Testis (tissue), 3 donors: ENCODE measurements around the gene SLC25A17. TPM values are rescaled to one million over a fixed set of nuclear protein-coding genes. Genes with fewer than 3 reads are reported as not detected.

Source experiments
- DNase-seq: peaks from one replicate; pipeline ENCODE4 v3.0.0-alpha.2; 2019
- H3K27ac ChIP-seq, 2 donors: fragments of 200-600 bp; sonication (generic); one replicate each; pipeline ENCODE4 v1.5.1; 2019
- H3K27me3 ChIP-seq: fragments of 200-600 bp; sonication (generic); one replicate; pipeline ENCODE4 v1.5.1; 2019
- H3K36me3 ChIP-seq: fragments of 200-600 bp; sonication (generic); one replicate; pipeline ENCODE4 v1.5.1; 2017; ENCODE audit warnings: low read depth; ENCODE audit errors: missing control alignments
- H3K4me1 ChIP-seq: fragments of 200-600 bp; sonication (generic); one replicate; pipeline ENCODE4 v1.5.1; 2019
- H3K4me3 ChIP-seq, 2 donors: fragments of 200-600 bp; sonication (generic); one replicate each; pipeline ENCODE4 v1.5.1; 2017 to 2019
- H3K9me3 ChIP-seq: fragments of 200-600 bp; sonication (generic); one replicate; pipeline ENCODE4 v1.5.1; 2017
- CTCF ChIP-seq, 3 experiments: fragments of 450-650 bp in 2 of 3; fragments of 200-600 bp in 1 of 3; sonication (generic) in 1 of 3; IDR thresholded peaks; one replicate each; pipeline ENCODE4 v1.5.1; 2016 to 2019; ENCODE audit warnings: antibody characterized with exemption in 3 of 3, mild to moderate bottlenecking in 2 of 3, moderate library complexity in 1 of 3
- POLR2A ChIP-seq: fragments of 450-650 bp; IDR thresholded peaks from one replicate; pipeline ENCODE4 v1.6.1; 2017; ENCODE audit warnings: antibody characterized with exemption, mild to moderate bottlenecking, moderate library complexity
- WGBS, 2 donors: methylation state at CpG; one replicate each; pipeline ENCODE4 v1.1.5; 2018; 5-methylcytosine and 5-hydroxymethylcytosine counted together
- intact Hi-C: fragments of 100-400 bp; cut with DNase I; formaldehyde crosslinking; loops from one replicate; pipeline ENCODE4 v1.15.1; 2023; ENCODE audit warnings: low total_unique reads
- polyA plus RNA-seq: library from polyadenylated mRNA; stranded (reverse); fragments of 350-450 nt; fragmentation: Illumina TruSeq; extraction: RNeasy Lipid Tissue Mini Kit (QIAGEN cat#74804); gene quantifications from one replicate; pipeline ENCODE4 v1.2.3, GENCODE V29; 2014; ENCODE audit warnings: low read depth, low replicate concordance; ENCODE audit not compliant: insufficient read depth
- total RNA-seq, 2 donors: library from RNA; depleted of rRNA; stranded (reverse); fragments of >200 nt; gene quantifications; one replicate each; pipeline ENCODE4 v1.2.3, GENCODE V29; 2016

The SLC25A17 gene
- total and polyA plus RNA-seq, 3 donors from 2014 or later = 33.8 to 42.8 (median 36.1) TPM

- no peak for TF ChIP-seq POLR2A
- no peak for TF ChIP-seq CTCF (IDR thresholded peaks at IDR 0.05)
- peak overlapping the region; percentile 94 to 100 for H3K4me3 ChIP-seq
- peaks cover 39% of the 10 kb centered on the region for H3K4me1 ChIP-seq
- H3K27ac ChIP-seq = peak overlapping the region; percentile 99 to 100
- H3K36me3 ChIP-seq = no peaks in the 10 kb centered on the region
- WGBS, 2 donors = 2 to 4% methylated on average over 11 to 18 of the region's 18 CpGs
- DNase-seq = no peak
- no peaks in the 10 kb centered on the region for H3K27me3 ChIP-seq
- no peaks in the 10 kb centered on the region for H3K9me3 ChIP-seq
- intact Hi-C loops = no loop called here
Measured at GRCh38 chr22:40857309-40857855, 38.2 kb upstream of the SLC25A17 start.

- Histone ChIP-seq H3K27ac (peak within 1 kb of the TSS; percentile 99 to 100), H3K9me3 (no peaks in the 10 kb centered on the region), H3K27me3 (no peaks in the 10 kb centered on the region), H3K36me3 (no peaks in the 10 kb centered on the region), H3K4me1 (peaks cover 44% of the 10 kb centered on the region), H3K4me3 (peak within 1 kb of the TSS; percentile 94 to 100)
- peak; percentile 98 for DNase-seq
- TF ChIP-seq POLR2A (peak; percentile 77), CTCF (IDR thresholded peaks at IDR 0.05) (peak in 1 of 3 experiments; percentile 26)
- intact Hi-C loops = no loop called here
- 0 to 1% methylated on average over 13 to 63 of the region's 63 CpGs for WGBS, 2 donors
Measured at GRCh38 chr22:40856513-40857308, 37.6 kb upstream of the SLC25A17 start, which contains the start of the genes ST13 and XPNPEP3. Gene ST13 (minus strand): TSS chr22:40856639. CDS start chr22:40856540, 99 bp downstream. Gene XPNPEP3 (plus strand): TSS chr22:40857148. CDS start chr22:40857182, 34 bp downstream.

GRCh38 chr22:40855979-40856512 is 36.9 kb upstream of the SLC25A17 start:
- Histone ChIP-seq H3K4me3 (peak overlapping the region; percentile 94 to 100), H3K4me1 (peaks cover 44% of the 10 kb centered on the region), H3K9me3 (no peaks in the 10 kb centered on the region), H3K27ac (peak overlapping the region; percentile 99 to 100), H3K27me3 (no peaks in the 10 kb centered on the region), H3K36me3 (no peaks in the 10 kb centered on the region)
- WGBS, 2 donors = 1% methylated on average over 24 to 29 of the region's 29 CpGs
- no peak for DNase-seq
- TF ChIP-seq POLR2A = no peak
- no peak for TF ChIP-seq CTCF (IDR thresholded peaks at IDR 0.05)
- intact Hi-C loops = no loop called here

GRCh38 chr22:40855071-40855978 is 36.2 kb upstream of the SLC25A17 start:
- intact Hi-C loops = no loop called here
- Histone ChIP-seq H3K4me1 (peaks cover 44% of the 10 kb centered on the region), H3K9me3 (no peaks in the 10 kb centered on the region), H3K36me3 (no peaks in the 10 kb centered on the region), H3K27me3 (no peaks in the 10 kb centered on the region), H3K27ac (peak overlapping the region; percentile 99 to 100), H3K4me3 (peak overlapping the region; percentile 94 to 100)
- peak; percentile 29 for DNase-seq
- WGBS, 2 donors = 12 to 19% methylated on average over 20 of the region's 20 CpGs
- TF ChIP-seq POLR2A = no peak
- TF ChIP-seq CTCF (IDR thresholded peaks at IDR 0.05) = no peak
